Measurements from ENCODE around the gene ZNF552. TPM values are rescaled to one million over a fixed set of nuclear protein-coding genes. Genes with fewer than 3 reads are reported as not detected.
A peak's percentile ranks its signal among the peaks of the same experiment; 100 is the strongest.

Gene ZNF552
- total RNA-seq (2021): 9.0 to 13.1 TPM (median 9.3 TPM) in 3 replicates
- percentile 87 among the genes with signal in this experiment for Bru-seq, nascent RNA
- long read RNA-seq, experiment 1, transcript ZNF552-201 (3 exons, 2,352 nt): major isoform, 14 of 20 reads
- long read RNA-seq, experiment 1, partial matches to known transcripts: 0 of 20 reads
- long read RNA-seq, experiment 1, other reads (novel, unspliced or antisense): 6 of 20 reads
- long read RNA-seq, experiment 2, partial matches to known transcripts: 1 of 3 reads
- long read RNA-seq, experiment 2, other reads (novel, unspliced or antisense): 2 of 3 reads
- long read RNA-seq, experiment 3, transcript ZNF552-201 (3 exons, 2,352 nt): major isoform, 16 of 21 reads
- long read RNA-seq, experiment 3, partial matches to known transcripts: 0 of 21 reads
- long read RNA-seq, experiment 3, other reads (novel, unspliced or antisense): 5 of 21 reads

DNA sequence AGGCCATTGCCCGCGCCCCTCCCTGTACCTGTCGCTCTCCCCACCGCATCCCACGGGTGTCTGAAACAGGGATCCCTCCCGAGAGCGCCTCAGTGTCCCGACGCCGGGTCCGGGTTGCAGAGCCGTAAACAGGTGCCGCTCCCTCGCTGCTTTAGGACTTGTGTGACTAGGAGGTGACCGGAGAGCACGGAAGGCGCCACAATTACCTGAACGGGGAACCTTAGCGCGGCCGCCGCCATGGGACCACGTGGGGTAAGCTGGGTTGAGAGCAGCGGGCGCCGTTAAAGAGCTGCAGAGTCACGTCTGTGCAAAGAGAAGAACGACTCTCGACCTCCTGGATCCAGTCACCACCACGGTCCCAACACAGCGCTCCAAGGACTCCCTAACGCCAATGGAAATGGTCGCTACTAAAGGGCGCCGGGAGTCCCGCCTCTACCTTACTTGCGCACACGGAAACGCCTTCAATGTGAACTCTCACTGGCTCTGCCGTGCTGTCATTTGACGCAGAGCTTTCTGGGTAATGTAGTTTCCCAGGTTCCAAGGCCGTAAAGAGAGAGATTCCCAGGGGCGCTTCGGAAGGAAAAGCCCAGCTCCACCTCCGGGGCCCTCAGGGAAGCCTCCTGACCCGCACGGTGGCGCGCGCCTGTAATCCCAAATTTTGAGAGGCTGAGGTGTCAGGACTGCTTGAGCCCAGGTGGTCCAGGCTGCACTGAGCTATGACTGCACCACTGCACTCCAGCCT, at the start of gene ZNF552:
ZNF552 (minus strand) TSS at position 409 of the 742 bp plus-strand sequence; CDS start at position 239, 170 bp downstream.
- peak within 1 kb of the TSS; percentile 92 for H3K27ac Mint-ChIP-seq
- ChIA-PET POLR2A (interaction anchor here (0.6 to 1.4 kb wide), 11 partner anchors 10 to 230 kb away, joined by 3 to 11 read pairs (median 6); partner anchors contain the start of genes ZNF154, ZNF551, ZNF586 and ZNF587), CTCF (interaction anchor here (0.5 to 1.3 kb wide), 8 partner anchors 10 to 140 kb away, joined by 3 to 10 read pairs (median 4); partner anchors contain the start of genes ZNF586, ZNF587B and ZNF776)
- H3K4me1 Mint-ChIP-seq: peaks cover 38% of the 10 kb centered on the region
- no peaks in the 10 kb centered on the region for H3K9me3 Mint-ChIP-seq
- no peaks in the 10 kb centered on the region for H3K27me3 Mint-ChIP-seq (ENCODE audit: low read depth)
- peak; percentile 88 for ATAC-seq
- DNase-seq (ENCODE audit: low spot score): peak; percentile 85
- peaks cover 24% of the 10 kb centered on the region for H3K36me3 Mint-ChIP-seq
- peak within 1 kb of the TSS; percentile 96 for H3K4me3 Mint-ChIP-seq
- TF ChIP-seq, protein P1, sequence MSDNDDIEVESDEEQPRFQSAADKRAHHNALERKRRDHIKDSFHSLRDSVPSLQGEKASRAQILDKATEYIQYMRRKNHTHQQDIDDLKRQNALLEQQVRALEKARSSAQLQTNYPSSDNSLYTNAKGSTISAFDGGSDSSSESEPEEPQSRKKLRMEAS (CRISPR knock-in tag; IDR thresholded peaks at IDR 0.05): peak; percentile 67
- TF ChIP-seq ZNF138 (CRISPR knock-in tag; conservative IDR thresholded peaks at IDR 0.05) (no peak), ZNF416 (CRISPR knock-in tag; IDR thresholded peaks at IDR 0.05) (no peak), FOXK1 (CRISPR knock-in tag; IDR thresholded peaks at IDR 0.05) (0 out of 2 replicates have a peak, but pooled peaks have one; percentile 27), HMGA2 (CRISPR knock-in tag; IDR thresholded peaks at IDR 0.05) (no peak), CBFB (CRISPR knock-in tag; IDR thresholded peaks at IDR 0.05; ENCODE audit: low read depth) (no peak), EMX1 (CRISPR knock-in tag; IDR thresholded peaks at IDR 0.05) (no peak), USF2 (CRISPR knock-in tag; IDR thresholded peaks at IDR 0.05) (peak; percentile 40), PRDM15 (CRISPR knock-in tag; IDR thresholded peaks at IDR 0.05) (no peak), OVOL2 (CRISPR knock-in tag; IDR thresholded peaks at IDR 0.05; ENCODE audit: borderline replicate concordance) (no peak), AR (CRISPR knock-in tag; IDR thresholded peaks at IDR 0.05) (no peak), CREM (CRISPR knock-in tag; IDR thresholded peaks at IDR 0.05) (0 out of 2 replicates have a peak, but pooled peaks have one; percentile 59), USF1 (CRISPR knock-in tag; IDR thresholded peaks at IDR 0.05) (peak; percentile 48), NFYB (CRISPR knock-in tag; conservative IDR thresholded peaks at IDR 0.05; ENCODE audit: low read depth) (peak; percentile 80), TEAD4 (CRISPR knock-in tag; IDR thresholded peaks at IDR 0.05) (no peak), NR2C2 (CRISPR knock-in tag; IDR thresholded peaks at IDR 0.05) (no peak), ZMAT4 (CRISPR knock-in tag; IDR thresholded peaks at IDR 0.05) (no peak), NFE2L1 (CRISPR knock-in tag; IDR thresholded peaks at IDR 0.05) (no peak), ZNF396 (CRISPR knock-in tag; IDR thresholded peaks at IDR 0.05; ENCODE audit: borderline replicate concordance) (no peak), GABPB1 (CRISPR knock-in tag; IDR thresholded peaks at IDR 0.05) (no peak; the same call in 1 of the 2 replicates)
- TF ChIP-seq, protein P2, sequence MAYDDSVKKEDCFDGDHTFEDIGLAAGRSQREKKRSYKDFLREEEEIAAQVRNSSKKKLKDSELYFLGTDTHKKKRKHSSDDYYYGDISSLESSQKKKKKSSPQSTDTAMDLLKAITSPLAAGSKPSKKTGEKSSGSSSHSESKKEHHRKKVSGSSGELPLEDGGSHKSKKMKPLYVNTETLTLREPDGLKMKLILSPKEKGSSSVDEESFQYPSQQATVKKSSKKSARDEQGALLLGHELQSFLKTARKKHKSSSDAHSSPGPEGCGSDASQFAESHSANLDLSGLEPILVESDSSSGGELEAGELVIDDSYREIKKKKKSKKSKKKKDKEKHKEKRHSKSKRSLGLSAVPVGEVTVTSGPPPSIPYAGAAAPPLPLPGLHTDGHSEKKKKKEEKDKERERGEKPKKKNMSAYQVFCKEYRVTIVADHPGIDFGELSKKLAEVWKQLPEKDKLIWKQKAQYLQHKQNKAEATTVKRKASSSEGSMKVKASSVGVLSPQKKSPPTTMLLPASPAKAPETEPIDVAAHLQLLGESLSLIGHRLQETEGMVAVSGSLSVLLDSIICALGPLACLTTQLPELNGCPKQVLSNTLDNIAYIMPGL (CRISPR knock-in tag; IDR thresholded peaks at IDR 0.05): peak; percentile 49; the same call in 1 of the 2 replicates
- TF ChIP-seq, protein P3, sequence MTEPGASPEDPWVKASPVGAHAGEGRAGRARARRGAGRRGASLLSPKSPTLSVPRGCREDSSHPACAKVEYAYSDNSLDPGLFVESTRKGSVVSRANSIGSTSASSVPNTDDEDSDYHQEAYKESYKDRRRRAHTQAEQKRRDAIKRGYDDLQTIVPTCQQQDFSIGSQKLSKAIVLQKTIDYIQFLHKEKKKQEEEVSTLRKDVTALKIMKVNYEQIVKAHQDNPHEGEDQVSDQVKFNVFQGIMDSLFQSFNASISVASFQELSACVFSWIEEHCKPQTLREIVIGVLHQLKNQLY (CRISPR knock-in tag; IDR thresholded peaks at IDR 0.05): no peak
- TF ChIP-seq, protein P4, sequence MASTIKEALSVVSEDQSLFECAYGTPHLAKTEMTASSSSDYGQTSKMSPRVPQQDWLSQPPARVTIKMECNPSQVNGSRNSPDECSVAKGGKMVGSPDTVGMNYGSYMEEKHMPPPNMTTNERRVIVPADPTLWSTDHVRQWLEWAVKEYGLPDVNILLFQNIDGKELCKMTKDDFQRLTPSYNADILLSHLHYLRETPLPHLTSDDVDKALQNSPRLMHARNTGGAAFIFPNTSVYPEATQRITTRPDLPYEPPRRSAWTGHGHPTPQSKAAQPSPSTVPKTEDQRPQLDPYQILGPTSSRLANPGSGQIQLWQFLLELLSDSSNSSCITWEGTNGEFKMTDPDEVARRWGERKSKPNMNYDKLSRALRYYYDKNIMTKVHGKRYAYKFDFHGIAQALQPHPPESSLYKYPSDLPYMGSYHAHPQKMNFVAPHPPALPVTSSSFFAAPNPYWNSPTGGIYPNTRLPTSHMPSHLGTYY (CRISPR knock-in tag; IDR thresholded peaks at IDR 0.05): no peak
